Lower lobe of right lung (tissue), 2 donors: Measurements from ENCODE around the gene RAET1G. TPM values are rescaled to one million over a fixed set of nuclear protein-coding genes. Genes with fewer than 3 reads are reported as not detected.
"Not testable (repeated sequence)": the region's sequence is repeated elsewhere in the genome, so short reads cannot be mapped to it uniquely, and the experiment has no call there.

ENCODE experiments used
- ATAC-seq, 2 donors: fragments of 200-7000 bp; cut with Tn5 transposase; one replicate each; pipeline ENCODE4 v1.9.1; 2020 to 2022; ENCODE audit warnings: mild to moderate bottlenecking in 2 of 2, moderate library complexity in 2 of 2
- DNase-seq: peaks from one replicate; pipeline ENCODE4 v3.0.0-alpha.2; 2020
- H3K27ac ChIP-seq: fragments of 200-600 bp; one replicate; pipeline ENCODE4 v1.8.0; 2022
- H3K27me3 ChIP-seq: fragments of 200-600 bp; one replicate; pipeline ENCODE4 v1.8.0; 2022; ENCODE audit warnings: low read depth
- H3K36me3 ChIP-seq: fragments of 200-600 bp; one replicate; pipeline ENCODE4 v1.8.0; 2022; ENCODE audit warnings: mild to moderate bottlenecking
- H3K4me1 ChIP-seq: fragments of 200-600 bp; one replicate; pipeline ENCODE4 v1.8.0; 2022
- H3K4me3 ChIP-seq: fragments of 200-600 bp; one replicate; pipeline ENCODE4 v1.8.0; 2022; ENCODE audit warnings: mild to moderate bottlenecking
- H3K9me3 ChIP-seq: fragments of 200-600 bp; one replicate; pipeline ENCODE4 v1.8.0; 2022
- CTCF ChIP-seq: fragments of 200-600 bp; IDR thresholded peaks from one replicate; pipeline ENCODE4 v1.8.0; 2022; ENCODE audit warnings: antibody characterized with exemption, mild to moderate bottlenecking
- intact Hi-C: fragments of 100-400 bp; cut with DNase I; formaldehyde crosslinking; loops from one replicate; pipeline ENCODE4 v1.11.0; 2022
- long read RNA-seq: library from polyadenylated mRNA; unstranded; transcript quantifications from one replicate; pipeline ENCODE4 v2.0.0, GENCODE V29; 2021
- total RNA-seq: library from RNA; stranded (reverse); fragmentation: NEBNext Ultra II Directional; extraction: Animal tissue kit (Norgen Biotek cat#: 25700); gene quantifications from one replicate; pipeline ENCODE4 v1.2.1, GENCODE V29; 2021
- donor health status: DM: no; HTN: yes; CAD: no; lungs with severe emphysema.

The RAET1G gene
- 0.83 TPM for total RNA-seq
- long read RNA-seq: 0 reads

DNA sequence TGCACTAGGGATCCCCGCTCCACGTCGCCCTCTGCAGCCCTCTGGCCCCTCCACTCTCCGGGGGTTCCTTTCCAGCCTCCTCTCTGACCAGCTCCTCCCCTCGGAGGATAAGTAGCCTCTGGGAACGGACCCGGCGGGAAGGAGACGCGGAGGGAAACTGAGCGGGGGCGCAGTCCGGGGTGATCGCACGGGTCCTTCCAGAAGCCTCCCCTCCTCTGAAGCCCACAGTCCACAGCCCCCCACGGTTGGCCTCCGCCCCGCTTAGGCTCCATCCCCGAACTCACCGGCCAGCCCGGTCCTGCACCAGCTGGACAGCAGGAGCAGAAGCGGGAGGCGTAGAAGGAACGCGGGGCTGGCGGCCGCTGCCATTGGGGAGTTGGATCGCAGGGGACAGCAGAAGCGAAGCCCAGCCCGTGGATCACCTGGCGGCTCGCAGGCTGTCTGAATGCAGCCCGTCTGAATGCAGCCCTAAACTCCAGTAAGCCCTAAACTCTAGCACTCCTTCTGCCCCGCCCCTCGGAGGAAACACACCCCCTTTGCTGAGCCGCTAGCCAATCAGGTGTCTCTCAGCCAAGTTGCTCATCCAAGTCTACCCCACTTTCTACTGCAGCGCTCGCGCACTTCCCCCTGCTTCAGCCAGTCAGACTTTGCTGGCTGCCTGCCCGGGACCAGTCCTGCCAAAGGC lies at the start of gene RAET1G:
Gene RAET1G, minus strand, starts transcription at position 480 of the 685 bp plus-strand sequence. Its CDS starts 111 bp downstream, at position 369.
- H3K4me3 ChIP-seq: peak within 1 kb of the TSS; percentile 61
- H3K27ac ChIP-seq: no peak within 1 kb of the TSS
- no peaks in the 10 kb centered on the region for H3K9me3 ChIP-seq
- H3K27me3 ChIP-seq: peaks cover 9% of the 10 kb centered on the region
- peak; percentile 90 for DNase-seq
- ATAC-seq: peak; percentile 88 to 92
- H3K4me1 ChIP-seq: peaks cover 22% of the 10 kb centered on the region
- TF ChIP-seq CTCF: no peak
- intact Hi-C loops: loop anchor here (10.0 kb wide), 1 partner anchor 88 kb away; no protein-coding TSS in a partner anchor
- no peaks in the 10 kb centered on the region for H3K36me3 ChIP-seq

DNA sequence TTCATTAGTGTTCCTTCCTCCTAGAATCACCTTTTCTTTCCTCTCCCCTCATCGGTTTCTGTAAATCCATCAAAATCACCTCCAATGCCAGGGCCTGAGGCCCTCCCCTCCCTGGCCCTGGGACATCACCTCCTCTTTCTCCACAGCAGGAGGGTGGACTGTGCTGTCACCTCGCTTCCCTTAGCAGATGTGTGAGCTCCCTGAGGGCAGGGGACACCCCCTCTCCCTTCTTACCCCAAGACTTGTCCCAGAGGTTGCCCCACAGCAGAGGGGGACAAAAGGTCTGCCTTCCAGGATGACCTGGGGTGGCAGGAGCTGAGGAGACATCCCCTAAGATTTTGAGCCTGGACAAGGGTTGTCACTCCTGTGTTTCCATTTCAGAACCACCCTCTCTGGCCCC lies 46.7 kb upstream of the RAET1G start:
- intact Hi-C loops: no loop called here
- Histone ChIP-seq H3K9me3 (no peaks in the 10 kb centered on the region), H3K27ac (no peak overlapping the region), H3K4me3 (no peak overlapping the region), H3K4me1 (peaks cover 9% of the 10 kb centered on the region), H3K36me3 (no peaks in the 10 kb centered on the region), H3K27me3 (peaks cover 37% of the 10 kb centered on the region)
- ATAC-seq: no peak
- DNase-seq: no peak
- no peak for TF ChIP-seq CTCF

GRCh38 chr6:149968909-149969308 lies 46.0 kb upstream of the RAET1G start:
- Histone ChIP-seq H3K4me1 (peaks cover 17% of the 10 kb centered on the region), H3K27me3 (peaks cover 37% of the 10 kb centered on the region)
- H3K36me3 ChIP-seq, H3K27ac ChIP-seq, H3K9me3 ChIP-seq, H3K4me3 ChIP-seq, DNase-seq, ATAC-seq, intact Hi-C loops: not testable (repeated sequence)

DNA sequence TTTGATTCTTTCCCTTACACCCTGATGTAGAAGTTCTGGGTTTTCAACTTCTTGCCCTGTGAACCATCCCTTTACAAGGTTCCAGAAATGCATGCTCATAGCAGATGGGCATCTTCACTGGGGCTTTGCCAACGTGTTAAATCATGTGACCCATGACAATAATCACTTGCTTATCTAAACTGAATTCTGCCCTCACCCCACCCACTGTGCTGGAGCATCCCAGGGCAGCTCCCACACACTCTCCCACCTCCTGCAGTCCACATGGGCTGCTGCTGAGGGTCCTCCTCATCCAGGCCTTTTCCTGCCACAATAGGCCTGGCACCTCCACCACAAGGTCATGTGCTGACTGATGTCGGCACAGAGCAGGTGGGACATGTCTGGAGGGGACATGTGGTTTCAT lies 45.1 kb upstream of the RAET1G start:
- H3K4me1 ChIP-seq: peaks cover 23% of the 10 kb centered on the region

GRCh38 chr6:149967591-149967990 lies 44.7 kb upstream of the RAET1G start:
- Histone ChIP-seq H3K27me3 (peaks cover 32% of the 10 kb centered on the region), H3K9me3 (no peaks in the 10 kb centered on the region), H3K36me3 (no peaks in the 10 kb centered on the region), H3K27ac (no peak overlapping the region), H3K4me1 (peaks cover 25% of the 10 kb centered on the region), H3K4me3 (no peak overlapping the region)
- ATAC-seq (no peak), DNase-seq (no peak)
- TF ChIP-seq CTCF: no peak
- intact Hi-C loops: no loop called here

More for the DNA sequence above, 45.1 kb upstream of the RAET1G start:
- DNase-seq, H3K4me3 ChIP-seq, H3K27ac ChIP-seq, H3K36me3 ChIP-seq, ATAC-seq, H3K9me3 ChIP-seq, intact Hi-C loops: not testable (repeated sequence)
- peaks cover 30% of the 10 kb centered on the region for H3K27me3 ChIP-seq

GRCh38 chr6:149966319-149966718 lies 43.4 kb upstream of the RAET1G start:
- ATAC-seq, DNase-seq, H3K27ac ChIP-seq, intact Hi-C loops, H3K4me3 ChIP-seq, H3K9me3 ChIP-seq, H3K36me3 ChIP-seq: not testable (repeated sequence)
- Histone ChIP-seq H3K27me3 (peaks cover 43% of the 10 kb centered on the region), H3K4me1 (peaks cover 25% of the 10 kb centered on the region)

- H3K36me3 ChIP-seq: no peaks in the 10 kb centered on the region
- ATAC-seq: peak in 1 of 2 donors; percentile 2
- H3K27ac ChIP-seq: no peak overlapping the region
- intact Hi-C loops: no loop called here
- H3K4me1 ChIP-seq: peaks cover 25% of the 10 kb centered on the region
- no peak for TF ChIP-seq CTCF
- DNase-seq: no peak
- H3K27me3 ChIP-seq: peaks cover 50% of the 10 kb centered on the region
- H3K9me3 ChIP-seq: no peaks in the 10 kb centered on the region
- peak overlapping the region; percentile 64 for H3K4me3 ChIP-seq
These were observed 42.5 kb upstream of the RAET1G start for GRCh38 chr6:149965194-149966020.
